ENCODE measurements around the gene GNAI3.

The GNAI3 gene

GRCh38 chr1:109624201-109625010 lies 76.0 kb downstream of the GNAI3 start:
- no peak for DNase-seq (ENCODE audit: low spot score)

GRCh38 chr1:109625176-109625575 lies 76.8 kb downstream of the GNAI3 start:
- no peak for DNase-seq (ENCODE audit: low spot score)

GRCh38 chr1:109625601-109626560 lies 77.5 kb downstream of the GNAI3 start:
- DNase-seq (ENCODE audit: low spot score) = no peak

- DNase-seq (ENCODE audit: low spot score) = no peak
Observed at GRCh38 chr1:109626682-109627408, 78.4 kb downstream of the GNAI3 start.

- no peak for DNase-seq (ENCODE audit: low spot score)
Observed at GRCh38 chr1:109627692-109628399, 79.4 kb downstream of the GNAI3 start.

GRCh38 chr1:109628540-109629321 lies 80.3 kb downstream of the GNAI3 start:
- no peak for DNase-seq (ENCODE audit: low spot score)

- no peak for DNase-seq (ENCODE audit: low spot score)
Observed at GRCh38 chr1:109629372-109630030, 81.1 kb downstream of the GNAI3 start.

- no peak for DNase-seq (ENCODE audit: low spot score)
Observed at GRCh38 chr1:109630081-109630897, 81.9 kb downstream of the GNAI3 start.

- no peak for DNase-seq (ENCODE audit: low spot score)
Observed at GRCh38 chr1:109630898-109631512, 82.6 kb downstream of the GNAI3 start.

- no peak for DNase-seq (ENCODE audit: low spot score)
Observed at GRCh38 chr1:109631513-109632505, 83.4 kb downstream of the GNAI3 start.

- DNase-seq (ENCODE audit: low spot score) = no peak
Observed at GRCh38 chr1:109632671-109633346, 84.4 kb downstream of the GNAI3 start.

- no peak for DNase-seq (ENCODE audit: low spot score)
Observed at GRCh38 chr1:109634292-109634691, 85.9 kb downstream of the GNAI3 start.

- no peak for DNase-seq (ENCODE audit: low spot score)
Observed at GRCh38 chr1:109634771-109635750, 86.6 kb downstream of the GNAI3 start.

- DNase-seq (ENCODE audit: low spot score) = no peak
Observed at GRCh38 chr1:109635862-109636200, 87.4 kb downstream of the GNAI3 start.

GRCh38 chr1:109636201-109636952 lies 88.0 kb downstream of the GNAI3 start:
- DNase-seq (ENCODE audit: low spot score) = peak; percentile 78
